Liver (tissue), 3 donors: ENCODE results near the gene ZNF473.

Experiments used
- ATF3 ChIP-seq: IDR thresholded peaks from 2 replicates; pipeline ENCODE4 v1.6.1; 2016; ENCODE audit warnings: antibody characterized with exemption
- CTCF ChIP-seq: fragments of 150-350 bp; IDR thresholded peaks from 2 replicates; pipeline ENCODE4 v1.5.1; 2017; ENCODE audit warnings: improper control_type of control experiment, low read depth, low read length; ENCODE audit not compliant: missing input control
- FOXA2 ChIP-seq: IDR thresholded peaks from 2 replicates; pipeline ENCODE4 v1.6.1; 2016; ENCODE audit warnings: antibody characterized with exemption
- GABPA ChIP-seq, 2 donors: IDR thresholded peaks in 1 of 2; conservative IDR thresholded peaks in 1 of 2; 2 replicates each; pipeline ENCODE4 v1.6.1; 2016; ENCODE audit warnings: antibody characterized with exemption in 2 of 2, mild to moderate bottlenecking in 1 of 2, moderate library complexity in 1 of 2
- HNF4A ChIP-seq, 2 donors: conservative IDR thresholded peaks; 2 replicates each; pipeline ENCODE4 v1.6.1; 2016; ENCODE audit warnings: antibody characterized with exemption in 2 of 2, mild to moderate bottlenecking in 2 of 2
- JUND ChIP-seq, 2 donors: IDR thresholded peaks; 2 replicates each; pipeline ENCODE4 v1.6.1; 2016; ENCODE audit warnings: antibody characterized with exemption in 2 of 2
- MAX ChIP-seq: IDR thresholded peaks from 2 replicates; pipeline ENCODE4 v1.6.1; 2016; ENCODE audit warnings: antibody characterized with exemption
- NR2F2 ChIP-seq: IDR thresholded peaks from 2 replicates; pipeline ENCODE4 v1.6.1; 2016; ENCODE audit warnings: antibody characterized with exemption
- RAD21 ChIP-seq, 2 donors: IDR thresholded peaks; 2 replicates each; pipeline ENCODE4 v1.6.1; 2016; ENCODE audit warnings: antibody characterized with exemption in 2 of 2, mild to moderate bottlenecking in 2 of 2
- RXRA ChIP-seq, 2 donors: IDR thresholded peaks; 2 replicates each; pipeline ENCODE4 v1.6.1; 2017 to 2018; ENCODE audit warnings: antibody characterized with exemption in 2 of 2, mild to moderate bottlenecking in 1 of 2
- SP1 ChIP-seq: IDR thresholded peaks from 2 replicates; pipeline ENCODE4 v1.6.1; 2018; ENCODE audit warnings: antibody characterized with exemption, mild to moderate bottlenecking
- TAF1 ChIP-seq: conservative IDR thresholded peaks from 2 replicates; pipeline ENCODE4 v1.6.1; 2016; ENCODE audit warnings: antibody characterized with exemption, mild to moderate bottlenecking
- ZBTB33 ChIP-seq: IDR thresholded peaks from 2 replicates; pipeline ENCODE4 v1.6.1; 2016; ENCODE audit warnings: antibody characterized with exemption
- donor health status: healthy.
- donor health status: healthy.

GRCh38 chr19:50047671-50048070, 21.9 kb downstream of the ZNF473 start:
- no peak for TF ChIP-seq CTCF
- TF ChIP-seq TAF1, result no peak
- no peak for TF ChIP-seq SP1
- no peak for TF ChIP-seq FOXA2
- TF ChIP-seq RAD21 (IDR thresholded peaks at IDR 0.05), result no peak
- TF ChIP-seq ATF3, result no peak
- no peak for TF ChIP-seq ZBTB33
- TF ChIP-seq JUND (IDR thresholded peaks at IDR 0.05), result no peak
- TF ChIP-seq HNF4A (conservative IDR thresholded peaks at IDR 0.05), result no peak
- TF ChIP-seq NR2F2, result no peak
- no peak for TF ChIP-seq MAX
- no peak for TF ChIP-seq GABPA (IDR thresholded peaks at IDR 0.05 in 1 of 2, conservative IDR thresholded peaks at IDR 0.05 in 1 of 2)
- TF ChIP-seq RXRA (IDR thresholded peaks at IDR 0.05), result no peak
